Measurements from ENCODE around the gene UBR4. TPM values are rescaled to one million over a fixed set of nuclear protein-coding genes. Genes with fewer than 3 reads are reported as not detected.
"Not testable (repeated sequence)": the region's sequence is repeated elsewhere in the genome, so short reads cannot be mapped to it uniquely, and the experiment has no call there.

UBR4 gene
- total RNA-seq, 5 donors from 2014 or later (not counting 1 experiment from before 2014, with no cell fraction given) = 139 to 156 (median 147) TPM

- H3K9me3 ChIP-seq = no peaks in the 10 kb centered on the region
- 78% methylated on average over 5 of the region's 7 CpGs for WGBS (ENCODE audit: insufficient coverage)
- Mint-ChIP-seq H3K4me1 (peaks cover 1 to 13% (median 6%) of the 10 kb centered on the region in 3 donors), H3K4me3 (no peak overlapping the region), H3K9me3 (no peaks in the 10 kb centered on the region), H3K36me3 (peaks cover 63% of the 10 kb centered on the region), H3K27me3 (no peaks in the 10 kb centered on the region), H3K27ac (no peak overlapping the region)
- CTCF ChIA-PET = no interaction called here
- H3K4me1 ChIP-seq (ENCODE audit: control insufficient read depth in 1 of 2, extremely low read depth in 1 of 2, insufficient read depth in 2 of 2, low read length in 2 of 2) = no peaks in the 10 kb centered on the region
- H3K36me3 ChIP-seq (ENCODE audit: control insufficient read depth in 2 of 2, extremely low read depth in 1 of 2, insufficient read depth in 1 of 2, low read length in 1 of 2) = peaks cover 12 to 78% of the 10 kb centered on the region in 2 donors
- no peaks in the 10 kb centered on the region for H3K27me3 ChIP-seq (replicated peaks in 1 of 2; ENCODE audit: control insufficient read depth in 2 of 2, extremely low read depth in 1 of 2, insufficient read depth in 2 of 2, low read length in 1 of 2)
- H3K27ac ChIP-seq (ENCODE audit: low read length) = no peak overlapping the region
- H3K4me3 ChIP-seq (ENCODE audit: control insufficient read depth in 1 of 2, extremely low read depth in 1 of 2, low read length in 1 of 2) = no peak overlapping the region
- POLR2A ChIA-PET = no interaction called here
- DNase-seq (no peak), ATAC-seq (replicated peaks in 1 of 4) (no peak)
These were observed 10.9 kb upstream of the UBR4 start for GRCh38 chr1:19220991-19221390.

DNA sequence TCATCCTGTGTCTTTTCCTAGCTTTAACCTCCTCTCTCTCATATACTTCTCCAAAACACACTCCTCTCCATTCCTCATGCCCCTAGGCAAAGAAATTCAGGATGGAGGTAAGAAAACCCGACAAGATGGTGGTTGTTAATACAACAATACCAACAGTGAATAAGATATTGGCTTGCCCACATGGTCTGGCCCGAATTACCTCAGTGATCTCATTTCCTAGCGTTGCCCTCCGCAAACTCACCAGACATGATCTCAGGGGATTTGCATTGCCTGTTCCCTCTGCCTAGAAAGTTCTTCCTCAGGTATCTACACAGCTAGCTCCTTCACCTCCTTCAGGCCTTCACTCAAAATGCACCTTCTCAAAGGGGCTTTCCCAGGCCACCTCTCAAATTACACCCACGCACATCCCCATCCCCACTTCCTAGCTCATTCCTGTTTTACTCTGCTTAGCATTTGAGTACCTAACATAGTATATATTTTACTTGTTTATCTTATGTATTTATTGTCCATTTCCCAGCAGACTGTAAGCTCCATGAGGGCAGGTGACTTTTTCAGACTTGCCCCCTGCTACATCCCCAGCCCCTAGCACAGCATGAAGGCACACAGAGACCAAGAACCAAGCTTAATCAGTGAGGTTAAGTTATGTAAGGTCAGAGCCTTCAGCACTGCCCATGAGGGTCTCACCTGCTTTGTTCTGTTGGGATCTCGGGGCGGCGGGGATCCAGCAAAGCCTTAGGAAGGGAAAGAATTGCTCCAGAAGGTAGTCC is 10.2 kb upstream of the UBR4 start:
- Mint-ChIP-seq H3K4me3 (no peak overlapping the region), H3K27ac (peak overlapping the region; percentile 4 to 23), H3K36me3 (peaks cover 60% of the 10 kb centered on the region), H3K27me3 (no peaks in the 10 kb centered on the region), H3K4me1 (peaks cover 3 to 15% (median 8%) of the 10 kb centered on the region in 3 donors), H3K9me3 (no peaks in the 10 kb centered on the region)
- no peak overlapping the region for H3K27ac ChIP-seq (ENCODE audit: low read length)
- DNase-seq (no peak), ATAC-seq (replicated peaks in 1 of 4) (peak in 1 of 4 experiments; percentile 20)
- H3K4me1 ChIP-seq (ENCODE audit: control insufficient read depth in 1 of 2, extremely low read depth in 1 of 2, insufficient read depth in 2 of 2, low read length in 2 of 2) = peaks cover 0 to 1% of the 10 kb centered on the region in 2 experiments
- no peaks in the 10 kb centered on the region for H3K27me3 ChIP-seq (replicated peaks in 1 of 2; ENCODE audit: control insufficient read depth in 2 of 2, extremely low read depth in 1 of 2, insufficient read depth in 2 of 2, low read length in 1 of 2)
- 94% methylated on average over 5 of the region's 8 CpGs for WGBS (ENCODE audit: insufficient coverage)
- no peaks in the 10 kb centered on the region for H3K9me3 ChIP-seq
- POLR2A ChIA-PET = no interaction called here
- H3K4me3 ChIP-seq (ENCODE audit: control insufficient read depth in 1 of 2, extremely low read depth in 1 of 2, low read length in 1 of 2) = no peak overlapping the region
- CTCF ChIA-PET = no interaction called here
- H3K36me3 ChIP-seq (ENCODE audit: control insufficient read depth in 2 of 2, extremely low read depth in 1 of 2, insufficient read depth in 1 of 2, low read length in 1 of 2) = peaks cover 12 to 74% of the 10 kb centered on the region in 2 donors

- Histone ChIP-seq H3K4me1 (ENCODE audit: control insufficient read depth in 1 of 2, extremely low read depth in 1 of 2, insufficient read depth in 2 of 2, low read length in 2 of 2) (peaks cover 0 to 2% of the 10 kb centered on the region in 2 experiments), H3K27ac (ENCODE audit: low read length) (no peak overlapping the region), H3K27me3 (replicated peaks in 1 of 2; ENCODE audit: control insufficient read depth in 2 of 2, extremely low read depth in 1 of 2, insufficient read depth in 2 of 2, low read length in 1 of 2) (no peaks in the 10 kb centered on the region), H3K9me3 (no peaks in the 10 kb centered on the region), H3K36me3 (ENCODE audit: control insufficient read depth in 2 of 2, extremely low read depth in 1 of 2, insufficient read depth in 1 of 2, low read length in 1 of 2) (peaks cover 12 to 67% of the 10 kb centered on the region in 2 donors), H3K4me3 (ENCODE audit: control insufficient read depth in 1 of 2, extremely low read depth in 1 of 2, low read length in 1 of 2) (no peak overlapping the region)
- no peak overlapping the region for H3K4me3 Mint-ChIP-seq
- peaks cover 55% of the 10 kb centered on the region for H3K36me3 Mint-ChIP-seq
- H3K9me3 Mint-ChIP-seq = no peaks in the 10 kb centered on the region
- ATAC-seq (replicated peaks in 1 of 4) (no peak), DNase-seq (no peak)
- ChIA-PET POLR2A (no interaction called here), CTCF (interaction anchor here in 1 of 2 donors (0.6 kb wide), 1 partner anchor 311 kb away, joined by 4 read pairs; no protein-coding TSS in a partner anchor)
- H3K27me3 Mint-ChIP-seq = no peaks in the 10 kb centered on the region
- peaks cover 5 to 20% (median 12%) of the 10 kb centered on the region in 3 donors for H3K4me1 Mint-ChIP-seq
- no CpG with 5 or more reads among the region's 7 CpGs for WGBS (ENCODE audit: insufficient coverage)
- H3K27ac Mint-ChIP-seq = no peak overlapping the region
These were observed 9.4 kb upstream of the UBR4 start for GRCh38 chr1:19219451-19219850.

- POLR2A ChIA-PET; H3K27me3 Mint-ChIP-seq; DNase-seq; H3K4me3 ChIP-seq (ENCODE audit: control insufficient read depth in 1 of 2, extremely low read depth in 1 of 2, low read length in 1 of 2); H3K4me3 Mint-ChIP-seq; CTCF ChIA-PET; H3K9me3 ChIP-seq; H3K27me3 ChIP-seq (replicated peaks in 1 of 2; ENCODE audit: control insufficient read depth in 2 of 2, extremely low read depth in 1 of 2, insufficient read depth in 2 of 2, low read length in 1 of 2); ATAC-seq (replicated peaks in 1 of 4); H3K27ac ChIP-seq (ENCODE audit: low read length); H3K9me3 Mint-ChIP-seq: not testable (repeated sequence)
- H3K36me3 Mint-ChIP-seq = peaks cover 40% of the 10 kb centered on the region
- peak overlapping the region in 1 of 2 donors; percentile 70 for H3K27ac Mint-ChIP-seq
- no CpG with 5 or more reads among the region's 4 CpGs for WGBS (ENCODE audit: insufficient coverage)
- Histone ChIP-seq H3K36me3 (ENCODE audit: control insufficient read depth in 2 of 2, extremely low read depth in 1 of 2, insufficient read depth in 1 of 2, low read length in 1 of 2) (peaks cover 3 to 43% of the 10 kb centered on the region in 2 donors), H3K4me1 (ENCODE audit: control insufficient read depth in 1 of 2, extremely low read depth in 1 of 2, insufficient read depth in 2 of 2, low read length in 2 of 2) (peaks cover 0 to 11% of the 10 kb centered on the region in 2 experiments)
- peaks cover 28 to 42% (median 38%) of the 10 kb centered on the region in 3 donors for H3K4me1 Mint-ChIP-seq
These were observed 6.5 kb upstream of the UBR4 start for GRCh38 chr1:19216585-19216984.

DNA sequence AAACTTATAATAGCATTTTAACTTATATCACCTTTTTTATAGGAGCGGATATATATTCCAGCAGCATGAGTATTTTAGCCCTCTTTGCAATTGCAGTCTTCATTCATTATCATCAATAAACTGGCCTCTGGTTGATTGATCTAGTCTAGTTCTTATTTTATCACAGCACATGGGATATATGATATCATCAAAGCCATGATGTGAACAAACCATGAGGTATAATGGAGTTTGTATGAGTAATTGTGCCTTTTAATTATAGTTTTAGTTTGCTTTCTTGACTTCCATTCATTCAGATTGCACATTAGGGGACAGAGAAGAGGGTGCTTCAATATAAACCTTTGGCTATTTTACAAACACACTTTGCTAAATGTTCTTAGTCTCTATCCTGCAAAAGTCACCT is 3.5 kb upstream of the UBR4 start:
- DNase-seq (no peak), ATAC-seq (replicated peaks in 1 of 4) (no peak)
- H3K4me3 Mint-ChIP-seq = no peak overlapping the region
- Histone ChIP-seq H3K36me3 (ENCODE audit: control insufficient read depth in 2 of 2, extremely low read depth in 1 of 2, insufficient read depth in 1 of 2, low read length in 1 of 2) (peaks cover 3 to 15% of the 10 kb centered on the region in 2 donors), H3K4me3 (ENCODE audit: control insufficient read depth in 1 of 2, extremely low read depth in 1 of 2, low read length in 1 of 2) (no peak overlapping the region), H3K27me3 (replicated peaks in 1 of 2; ENCODE audit: control insufficient read depth in 2 of 2, extremely low read depth in 1 of 2, insufficient read depth in 2 of 2, low read length in 1 of 2) (no peaks in the 10 kb centered on the region), H3K9me3 (no peaks in the 10 kb centered on the region), H3K27ac (ENCODE audit: low read length) (no peak overlapping the region), H3K4me1 (ENCODE audit: control insufficient read depth in 1 of 2, extremely low read depth in 1 of 2, insufficient read depth in 2 of 2, low read length in 2 of 2) (peaks cover 12 to 28% of the 10 kb centered on the region in 2 experiments)
- H3K4me1 Mint-ChIP-seq = peaks cover 50 to 62% (median 58%) of the 10 kb centered on the region in 3 donors
- CTCF ChIA-PET = no interaction called here
- H3K36me3 Mint-ChIP-seq = peaks cover 16% of the 10 kb centered on the region
- WGBS (ENCODE audit: insufficient coverage) = no CpG with 5 or more reads among the region's 1 CpG
- H3K9me3 Mint-ChIP-seq = no peaks in the 10 kb centered on the region
- H3K27ac Mint-ChIP-seq = no peak overlapping the region
- POLR2A ChIA-PET = no interaction called here
- H3K27me3 Mint-ChIP-seq = no peaks in the 10 kb centered on the region

GRCh38 chr1:19212167-19212566 is 2.1 kb upstream of the UBR4 start:
- H3K4me1 Mint-ChIP-seq = peaks cover 63 to 69% (median 69%) of the 10 kb centered on the region in 3 donors
- no peaks in the 10 kb centered on the region for H3K9me3 Mint-ChIP-seq
- ChIA-PET POLR2A (interaction anchor here (0.6 to 0.7 kb wide), 2 partner anchors 1563 to 1930 kb away, joined by 3 read pairs; no protein-coding TSS in a partner anchor), CTCF (interaction anchor here in 1 of 2 donors (0.6 kb wide), 1 partner anchor 28 kb away, joined by 3 read pairs; no protein-coding TSS in a partner anchor)
- peak overlapping the region in 1 of 2 donors; percentile 44 for H3K27ac Mint-ChIP-seq
- Histone ChIP-seq H3K9me3 (no peaks in the 10 kb centered on the region), H3K27me3 (replicated peaks in 1 of 2; ENCODE audit: control insufficient read depth in 2 of 2, extremely low read depth in 1 of 2, insufficient read depth in 2 of 2, low read length in 1 of 2) (no peaks in the 10 kb centered on the region), H3K4me3 (ENCODE audit: control insufficient read depth in 1 of 2, extremely low read depth in 1 of 2, low read length in 1 of 2) (no peak overlapping the region), H3K36me3 (ENCODE audit: control insufficient read depth in 2 of 2, extremely low read depth in 1 of 2, insufficient read depth in 1 of 2, low read length in 1 of 2) (peaks cover 0 to 5% of the 10 kb centered on the region in 2 donors), H3K27ac (ENCODE audit: low read length) (peak overlapping the region; percentile 26), H3K4me1 (ENCODE audit: control insufficient read depth in 1 of 2, extremely low read depth in 1 of 2, insufficient read depth in 2 of 2, low read length in 2 of 2) (peaks cover 18 to 35% of the 10 kb centered on the region in 2 experiments)
- H3K27me3 Mint-ChIP-seq = no peaks in the 10 kb centered on the region
- ATAC-seq (replicated peaks in 1 of 4) = no peak
- peaks cover 13% of the 10 kb centered on the region for H3K36me3 Mint-ChIP-seq
- peak overlapping the region in 2 of 3 donors; percentile 8 to 11 for H3K4me3 Mint-ChIP-seq
- no peak for DNase-seq
